ENCODE results near the gene GALNT17. TPM values are rescaled to one million over a fixed set of nuclear protein-coding genes. Genes with fewer than 3 reads are reported as not detected.

Gene GALNT17
- total RNA-seq, 1 experiment from 2014 or later, result not detected

- TF ChIP-seq REST (IDR thresholded peaks at IDR 0.05; ENCODE audit: insufficient read depth in 1 of 2, low read depth in 2 of 2, low read length in 1 of 2) (no peak), POLR2AphosphoS5 (IDR thresholded peaks at IDR 0.05; ENCODE audit: low read depth, low read length) (no peak), CTCF (IDR thresholded peaks at IDR 0.05) (no peak), TCF7L2 (IDR thresholded peaks at IDR 0.05; ENCODE audit: low read depth, low read length) (no peak), SIN3A (IDR thresholded peaks at IDR 0.05; ENCODE audit: borderline replicate concordance, insufficient read depth, low read depth, low read length) (no peak)
- intact Hi-C loops (cut with micrococcal nuclease; ENCODE audit: unreplicated experiment), result no loop called here
- no peak for DNase-seq (ENCODE audit: low read depth, low spot score)
- ChIA-PET CTCF (no interaction called here), POLR2A (no interaction called here)
- H3K27ac ChIP-seq (ENCODE audit: low read length), result no peak overlapping the region
- in situ Hi-C loops (cut with HindIII; ENCODE audit: low pct_unique_long_range_greater_than_20kb, low sequenced_read_pairs), result no loop called here
- BruUV-seq (replicated peaks), result no TSS peak
- no peaks in the 10 kb centered on the region for H3K36me3 ChIP-seq (ENCODE audit: control insufficient read depth, insufficient read depth, low read length)
- ATAC-seq, result no peak
- no peaks in the 10 kb centered on the region for H3K27me3 ChIP-seq (ENCODE audit: control insufficient read depth, insufficient read depth, low read length)
- H3K9me3 ChIP-seq (ENCODE audit: control insufficient read depth, insufficient read depth, low read depth, low read length), result no peaks in the 10 kb centered on the region
- no peak overlapping the region for H3K4me3 ChIP-seq (ENCODE audit: low read depth in 2 of 2, low read length in 2 of 2)
- H3K4me1 ChIP-seq (ENCODE audit: control insufficient read depth, insufficient read depth, low read length), result no peaks in the 10 kb centered on the region
Measured at GRCh38 chr7:71727347-71727746, 595.4 kb downstream of the GALNT17 start.

GRCh38 chr7:71731740-71732139 is 599.8 kb downstream of the GALNT17 start:
- intact Hi-C loops (cut with micrococcal nuclease; ENCODE audit: unreplicated experiment) (loop anchor here (2.0 kb wide), 1 partner anchor 875 kb away; no protein-coding TSS in a partner anchor), in situ Hi-C loops (cut with HindIII; ENCODE audit: low pct_unique_long_range_greater_than_20kb, low sequenced_read_pairs) (no loop called here)
- Histone ChIP-seq H3K27ac (ENCODE audit: low read length) (no peak overlapping the region), H3K27me3 (ENCODE audit: control insufficient read depth, insufficient read depth, low read length) (no peaks in the 10 kb centered on the region), H3K4me3 (ENCODE audit: low read depth in 2 of 2, low read length in 2 of 2) (no peak overlapping the region), H3K36me3 (ENCODE audit: control insufficient read depth, insufficient read depth, low read length) (no peaks in the 10 kb centered on the region), H3K9me3 (ENCODE audit: control insufficient read depth, insufficient read depth, low read depth, low read length) (no peaks in the 10 kb centered on the region), H3K4me1 (ENCODE audit: control insufficient read depth, insufficient read depth, low read length) (no peaks in the 10 kb centered on the region)
- ChIA-PET POLR2A (interaction anchor here (0.5 kb wide), 1 partner anchor 387 kb away, joined by 3 read pairs; no protein-coding TSS in a partner anchor), CTCF (no interaction called here)
- TF ChIP-seq POLR2AphosphoS5 (IDR thresholded peaks at IDR 0.05; ENCODE audit: low read depth, low read length) (no peak), REST (IDR thresholded peaks at IDR 0.05; ENCODE audit: insufficient read depth in 1 of 2, low read depth in 2 of 2, low read length in 1 of 2) (no peak), CTCF (IDR thresholded peaks at IDR 0.05) (no peak), SIN3A (IDR thresholded peaks at IDR 0.05; ENCODE audit: borderline replicate concordance, insufficient read depth, low read depth, low read length) (no peak)
- BruUV-seq (replicated peaks), result no TSS peak
- DNase-seq (ENCODE audit: low read depth, low spot score), result no peak
- no peak for ATAC-seq
